HCT116 (cell line): ENCODE measurements around the gene TMEM45B. TPM values are rescaled to one million over a fixed set of nuclear protein-coding genes. Genes with fewer than 3 reads are reported as not detected.

Source experiments
- ATAC-seq: fragments of 200-7000 bp; cut with Tn5 transposase; 2 replicates; pipeline ENCODE4 v1.9.1; 2020; ENCODE audit warnings: mild to moderate bottlenecking, moderate library complexity
- BruUV-seq: library from RNA; stranded (reverse); fragments of 400-500 nt; replicated peaks from 2 replicates; lab custom pipeline; 2021; lab: Mats Ljungman, UMichigan
- CTCF ChIA-PET: fragments of 300-600 bp; sonication (Branson Sonifier 250); formaldehyde crosslinking; loops from one replicate; lab custom pipeline; 2021; ENCODE audit warnings: antibody characterized with exemption; lab: Charles Lee
- POLR2A ChIA-PET: fragments of 300-600, 350-600 bp; sonication (Branson Sonifier 250); formaldehyde crosslinking; loops from one replicate; lab custom pipeline; 2021; ENCODE audit warnings: antibody characterized with exemption; lab: Charles Lee
- RAD21 ChIA-PET, 2 experiments: fragments of 300-600 bp; sonication (Branson Sonifier 250); formaldehyde crosslinking; loops; one replicate each; lab custom pipeline; 2023; ENCODE audit warnings: low total read pairs in 2 of 2; ENCODE audit not compliant: uncharacterized antibody in 2 of 2, unreplicated experiment in 2 of 2, low non-redundant PET in 1 of 2; lab: Charles Lee
- DNase-seq: peaks from one replicate; pipeline ENCODE4 v3.0.0-alpha.2; 2010; ENCODE audit warnings: low read depth, low spot score
- H2AFZ ChIP-seq: fragments of 200-600 bp; shearing (Covaris generic), sonication (generic); 2 replicates; pipeline ENCODE4 v1.6.1; 2017; ENCODE audit warnings: low read depth, mixed run types, mixed read lengths, antibody characterized with exemption, low read length; ENCODE audit not compliant: poor library complexity, severe bottlenecking
- H3K27ac ChIP-seq: 2 replicates; pipeline ENCODE4 v1.5.1; 2012; ENCODE audit warnings: low read depth, low read length
- H3K27me3 ChIP-seq: fragments of 200-600 bp; sonication (generic); 2 replicates; pipeline ENCODE4 v1.6.1; 2016; ENCODE audit warnings: mixed run types, low read length, mixed read lengths; ENCODE audit not compliant: insufficient read depth
- H3K36me3 ChIP-seq, 2 experiments: fragments of 200-500 bp in 1 of 2; fragments of 200-600 bp in 1 of 2; sonication (Bioruptor generic) in 1 of 2; sonication (generic) in 1 of 2; 2 replicates each; pipeline versions ENCODE4 v1.5.1 to v1.6.1; 2014 to 2016; ENCODE audit warnings: low read length in 2 of 2, inconsistent platforms in 1 of 2, mixed read lengths in 1 of 2, mixed run types in 1 of 2; ENCODE audit not compliant: insufficient read depth in 2 of 2, control insufficient read depth in 1 of 2
- H3K4me1 ChIP-seq, 2 experiments: fragments of 200-600 bp in 1 of 2; sonication (generic) in 1 of 2; 2 replicates each; pipeline versions ENCODE4 v1.5.1 to v1.6.1; 2012 to 2017; ENCODE audit warnings: low read length in 2 of 2, inconsistent platforms in 1 of 2, mild to moderate bottlenecking in 1 of 2, mixed read lengths in 1 of 2, mixed run types in 1 of 2, moderate library complexity in 1 of 2; ENCODE audit not compliant: insufficient read depth in 2 of 2, control insufficient read depth in 1 of 2
- H3K4me2 ChIP-seq: fragments of 200-600 bp; sonication (generic); 2 replicates; pipeline ENCODE4 v1.6.1; 2017; ENCODE audit warnings: mixed run types, low read length, mixed read lengths
- H3K4me3 ChIP-seq, 2 experiments: fragments of 200-600 bp in 1 of 2; sonication (generic) in 1 of 2; replicated peaks in 1 of 2; 2 replicates each; pipeline ENCODE4 v1.5.1; 2011 to 2016; ENCODE audit warnings: low read length in 2 of 2, control low read depth in 1 of 2, low read depth in 1 of 2, mild to moderate bottlenecking in 1 of 2, mixed read lengths in 1 of 2, mixed run types in 1 of 2
- H3K79me2 ChIP-seq: fragments of 200-600 bp; sonication (generic); 2 replicates; pipeline ENCODE4 v1.6.1; 2017; ENCODE audit warnings: mild to moderate bottlenecking, mixed run types, low read length, moderate library complexity, mixed read lengths; ENCODE audit not compliant: insufficient read depth
- H3K9ac ChIP-seq: fragments of 200-600 bp; sonication (generic); 2 replicates; pipeline ENCODE4 v1.6.1; 2016; ENCODE audit warnings: low read length, mixed read lengths
- H3K9me2 ChIP-seq: fragments of 200-600 bp; sonication (generic), shearing (Covaris generic); 2 replicates; pipeline ENCODE4 v1.6.1; 2017; ENCODE audit warnings: mixed run types, mild to moderate bottlenecking, moderate library complexity; ENCODE audit not compliant: insufficient read depth
- H3K9me3 ChIP-seq, 2 experiments: fragments of 200-500 bp in 1 of 2; fragments of 200-600 bp in 1 of 2; sonication (Bioruptor generic) in 1 of 2; sonication (generic) in 1 of 2; 2 replicates each; pipeline ENCODE4 v1.6.1; 2014 to 2017; ENCODE audit warnings: low read length in 2 of 2, mixed read lengths in 2 of 2, inconsistent platforms in 1 of 2, low read depth in 1 of 2, mild to moderate bottlenecking in 1 of 2, mixed run types in 1 of 2, moderate library complexity in 1 of 2; ENCODE audit not compliant: control insufficient read depth in 1 of 2, insufficient read depth in 1 of 2
- H4K20me1 ChIP-seq: fragments of 200-600 bp; sonication (generic), shearing (Covaris generic); 2 replicates; pipeline ENCODE4 v1.6.1; 2017; ENCODE audit warnings: mixed run types, mild to moderate bottlenecking, moderate library complexity; ENCODE audit not compliant: insufficient read depth
- CBX3 ChIP-seq: IDR thresholded peaks from 2 replicates; pipeline ENCODE4 v1.6.1; 2012; ENCODE audit warnings: low read depth
- EZH2 ChIP-seq: fragments of 200-600 bp; sonication (generic); IDR thresholded peaks from 2 replicates; pipeline ENCODE4 v1.6.1; 2017; ENCODE audit warnings: antibody characterized with exemption, mixed run types
- EZH2phosphoT487 ChIP-seq: fragments of 200-600 bp; IDR thresholded peaks from 2 replicates; pipeline ENCODE4 v1.6.1; 2018; ENCODE audit warnings: antibody characterized with exemption, borderline replicate concordance
- FOSL1 ChIP-seq: IDR thresholded peaks from 2 replicates; pipeline ENCODE4 v1.6.1; 2012; ENCODE audit warnings: low read depth
- MAX ChIP-seq: IDR thresholded peaks from 2 replicates; pipeline ENCODE4 v1.6.1; 2012
- POLR2A ChIP-seq: IDR thresholded peaks from 2 replicates; pipeline ENCODE4 v1.7.0; 2011; ENCODE audit warnings: borderline replicate concordance; ENCODE audit not compliant: insufficient read depth, insufficient read length; ENCODE audit errors: extremely low read depth
- SP1 ChIP-seq: IDR thresholded peaks from 2 replicates; pipeline ENCODE4 v1.6.1; 2012; ENCODE audit warnings: low read depth
- TCF7L2 ChIP-seq: IDR thresholded peaks from 2 replicates; pipeline ENCODE4 v1.7.0; 2011; ENCODE audit warnings: borderline replicate concordance, inconsistent platforms; ENCODE audit not compliant: insufficient read depth, insufficient read length; ENCODE audit errors: extremely low read depth
- ZBTB33 ChIP-seq: IDR thresholded peaks from 2 replicates; pipeline ENCODE4 v1.6.1; 2011; ENCODE audit warnings: mild to moderate bottlenecking, low read length, moderate library complexity; ENCODE audit not compliant: insufficient replicate concordance; ENCODE audit errors: extremely low read depth
- intact Hi-C: fragments of 100-400 bp; cut with micrococcal nuclease; formaldehyde crosslinking; loops from 2 replicates; pipeline ENCODE4 v1.10.0; 2022
- total RNA-seq: library from RNA; stranded (reverse); gene quantifications from one replicate; pipeline ENCODE4 v1.2.1, GENCODE V29; 2021; ENCODE audit not compliant: unreplicated experiment

Gene TMEM45B
- total RNA-seq, 1 experiment from 2014 or later, result not detected

GRCh38 chr11:129895126-129896041, 79.7 kb downstream of the TMEM45B start, which contains the start of gene NFRKB (continued):
- no peak for TF ChIP-seq ZBTB33
- no peak for TF ChIP-seq CBX3
- no peak for TF ChIP-seq MAX

GRCh38 chr11:129896062-129896461, 80.4 kb downstream of the TMEM45B start:
- H3K9me3 ChIP-seq, result no peaks in the 10 kb centered on the region
- no peak for ATAC-seq
- ChIA-PET POLR2A (no interaction called here), CTCF (no interaction called here), RAD21 (no interaction called here)
- peaks cover 3 to 12% of the 10 kb centered on the region in 2 experiments; a peak in 3 of 4 replicates for H3K4me1 ChIP-seq
- no peaks in the 10 kb centered on the region for H4K20me1 ChIP-seq
- TF ChIP-seq EZH2 (no peak), TCF7L2 (no peak), EZH2phosphoT487 (no peak), POLR2A (peak; percentile 3), ZBTB33 (no peak), FOSL1 (no peak), SP1 (no peak)
- H3K4me3 ChIP-seq, result peak overlapping the region; percentile 81 to 92
- H3K27ac ChIP-seq, result no peak overlapping the region
- DNase-seq, result no peak
- BruUV-seq, result no TSS peak
- intact Hi-C loops, result no loop called here
- H3K36me3 ChIP-seq, result peaks cover 12 to 14% of the 10 kb centered on the region in 2 experiments; a peak in 3 of 4 replicates
- H3K4me2 ChIP-seq, result peak overlapping the region; percentile 90
- H2AFZ ChIP-seq, result peak overlapping the region; percentile 22
- peaks cover 38% of the 10 kb centered on the region for H3K79me2 ChIP-seq
- H3K27me3 ChIP-seq, result no peaks in the 10 kb centered on the region
- H3K9ac ChIP-seq, result peak overlapping the region; percentile 77; the same call in 1 of the 2 replicates
- no peaks in the 10 kb centered on the region for H3K9me2 ChIP-seq
